Stomach (tissue), 4 donors: ENCODE data around the gene CPLANE1.

ENCODE experiments used
- CTCF ChIP-seq, 7 experiments: fragments of 450-650 bp in 4 of 7; fragments of 200-600 bp in 3 of 7; sonication (generic) in 3 of 7; IDR thresholded peaks; one replicate each; pipeline ENCODE4 v1.5.1; 2016 to 2019; ENCODE audit warnings: antibody characterized with exemption in 7 of 7, control low read depth in 2 of 7, mild to moderate bottlenecking in 1 of 7
- EP300 ChIP-seq: sonication (generic); formaldehyde crosslinking; IDR thresholded peaks from one replicate; pipeline ENCODE4 v1.6.1; 2017; ENCODE audit warnings: antibody characterized with exemption
- POLR2A ChIP-seq, 4 donors: fragments of 450-650 bp; IDR thresholded peaks; one replicate each; pipeline ENCODE4 v1.6.1; 2016; ENCODE audit warnings: antibody characterized with exemption in 4 of 4, control low read depth in 2 of 4, mild to moderate bottlenecking in 1 of 4, moderate library complexity in 1 of 4
- POLR2AphosphoS5 ChIP-seq, 3 donors: sonication (generic); formaldehyde crosslinking; IDR thresholded peaks; one replicate each; pipeline ENCODE4 v1.6.1; 2016; ENCODE audit warnings: antibody characterized with exemption in 3 of 3

GRCh38 chr5:37234288-37234687 lies 14.9 kb downstream of the CPLANE1 start:
- TF ChIP-seq CTCF (IDR thresholded peaks at IDR 0.05) (no peak), EP300 (no peak), POLR2A (IDR thresholded peaks at IDR 0.05) (no peak), POLR2AphosphoS5 (IDR thresholded peaks at IDR 0.05) (no peak)
